ENCODE data around the gene PTPN1.

DNA sequence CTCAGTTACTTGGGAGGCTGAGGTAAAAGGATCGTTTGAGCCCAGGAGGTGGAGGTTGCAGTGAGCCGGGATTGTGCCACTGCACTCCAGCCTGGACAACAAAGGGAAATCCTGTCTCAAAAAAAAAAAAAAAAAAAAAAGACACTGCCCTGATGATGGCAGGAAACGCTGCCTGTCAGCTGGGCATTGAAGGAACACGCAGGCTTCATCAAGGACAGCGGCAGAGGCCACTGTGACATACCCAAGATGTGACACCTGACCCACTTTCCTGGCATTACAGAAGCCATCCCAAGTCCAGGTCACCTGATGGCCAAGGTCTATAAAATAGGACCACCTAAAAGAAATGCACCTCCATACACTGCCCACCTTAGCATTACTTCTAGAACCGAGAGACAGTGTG is 105.2 kb downstream of the PTPN1 start:
- TF ChIP-seq POLR2A (IDR thresholded peaks at IDR 0.05) (no peak), POLR2AphosphoS5 (IDR thresholded peaks at IDR 0.05) (no peak), EP300 (IDR thresholded peaks at IDR 0.05) (no peak)
- TF ChIP-seq, protein P1, sequence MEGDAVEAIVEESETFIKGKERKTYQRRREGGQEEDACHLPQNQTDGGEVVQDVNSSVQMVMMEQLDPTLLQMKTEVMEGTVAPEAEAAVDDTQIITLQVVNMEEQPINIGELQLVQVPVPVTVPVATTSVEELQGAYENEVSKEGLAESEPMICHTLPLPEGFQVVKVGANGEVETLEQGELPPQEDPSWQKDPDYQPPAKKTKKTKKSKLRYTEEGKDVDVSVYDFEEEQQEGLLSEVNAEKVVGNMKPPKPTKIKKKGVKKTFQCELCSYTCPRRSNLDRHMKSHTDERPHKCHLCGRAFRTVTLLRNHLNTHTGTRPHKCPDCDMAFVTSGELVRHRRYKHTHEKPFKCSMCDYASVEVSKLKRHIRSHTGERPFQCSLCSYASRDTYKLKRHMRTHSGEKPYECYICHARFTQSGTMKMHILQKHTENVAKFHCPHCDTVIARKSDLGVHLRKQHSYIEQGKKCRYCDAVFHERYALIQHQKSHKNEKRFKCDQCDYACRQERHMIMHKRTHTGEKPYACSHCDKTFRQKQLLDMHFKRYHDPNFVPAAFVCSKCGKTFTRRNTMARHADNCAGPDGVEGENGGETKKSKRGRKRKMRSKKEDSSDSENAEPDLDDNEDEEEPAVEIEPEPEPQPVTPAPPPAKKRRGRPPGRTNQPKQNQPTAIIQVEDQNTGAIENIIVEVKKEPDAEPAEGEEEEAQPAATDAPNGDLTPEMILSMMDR (IDR thresholded peaks at IDR 0.05) = no peak

All from stomach (tissue), 4 donors.